Activated CD8-positive, alpha-beta T cell treated with anti-CD3 and anti-CD28 coated beads for 36 hours (primary cell): ENCODE results near the gene CHI3L1. TPM values are rescaled to one million over a fixed set of nuclear protein-coding genes. Genes with fewer than 3 reads are reported as not detected.

ENCODE experiments used
- ATAC-seq: fragments of 200-7000 bp; cut with Tn5 transposase; one replicate; pipeline ENCODE4 v1.10.0; 2021; ENCODE audit warnings: mild to moderate bottlenecking, moderate library complexity
- CTCF ChIA-PET: fragments of 350-600 bp; sonication (Branson Sonifier 250); formaldehyde crosslinking; loops from one replicate; lab custom pipeline; 2021; ENCODE audit warnings: antibody characterized with exemption; lab: Charles Lee
- POLR2A ChIA-PET: fragments of 350-600 bp; sonication (Branson Sonifier 250); formaldehyde crosslinking; loops from one replicate; lab custom pipeline; 2021; ENCODE audit warnings: antibody characterized with exemption; lab: Charles Lee
- DNase-seq: peaks from one replicate; pipeline ENCODE4 v3.0.0-alpha.2; 2020
- H3K27ac Mint-ChIP-seq: one replicate; pipeline ENCODE4 v1.8.0; 2021; ENCODE audit warnings: mild to moderate bottlenecking, mixed read lengths
- H3K27me3 Mint-ChIP-seq: one replicate; pipeline ENCODE4 v1.8.0; 2021; ENCODE audit warnings: mixed read lengths
- H3K36me3 Mint-ChIP-seq: one replicate; pipeline ENCODE4 v1.8.0; 2021; ENCODE audit warnings: low read depth, mixed read lengths
- H3K4me1 Mint-ChIP-seq: one replicate; pipeline ENCODE4 v1.8.0; 2021; ENCODE audit warnings: low read depth, mixed read lengths
- H3K4me3 Mint-ChIP-seq: one replicate; pipeline ENCODE4 v1.8.0; 2021; ENCODE audit warnings: mild to moderate bottlenecking, moderate library complexity, mixed read lengths
- H3K9me3 Mint-ChIP-seq: one replicate; pipeline ENCODE4 v1.8.0; 2021; ENCODE audit warnings: mixed read lengths
- intact Hi-C: fragments of 100-400 bp; cut with micrococcal nuclease; formaldehyde crosslinking; loops from one replicate; pipeline ENCODE4 v1.10.0; 2022
- total RNA-seq, 2 experiments: library from RNA; stranded (reverse); gene quantifications; one replicate each; pipeline ENCODE4 v1.2.3, GENCODE V29; 2021
- TF ChIP-seq, protein P1 (sequence below): fragments of 200-600 bp; IDR thresholded peaks from one replicate; pipeline ENCODE4 v1.8.0; 2022; ENCODE audit warnings: antibody characterized with exemption, mild to moderate bottlenecking

The CHI3L1 gene
- total RNA-seq, 2 experiments from 2014 or later: not detected

DNA sequence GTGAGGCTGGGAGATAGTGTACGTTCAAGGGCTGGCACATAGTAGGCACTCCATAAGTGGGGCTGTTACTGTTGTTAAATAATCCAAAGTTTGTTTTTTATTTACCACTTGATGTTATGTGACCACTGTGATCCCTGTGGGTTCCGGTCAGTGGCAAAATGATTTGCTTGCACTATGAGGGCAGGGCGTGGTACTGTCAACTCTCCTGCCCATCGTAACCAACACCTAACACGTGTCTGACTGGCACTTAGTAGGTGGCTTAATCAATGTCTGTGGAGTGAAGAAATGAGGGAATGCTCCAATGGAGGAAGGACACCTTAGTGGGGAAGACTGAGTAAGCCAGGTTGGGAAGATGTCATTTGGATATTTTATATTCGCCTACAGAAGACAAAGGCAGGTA, 44.4 kb downstream of the CHI3L1 start:
- H3K9me3 Mint-ChIP-seq: no peaks in the 10 kb centered on the region
- no peak for ATAC-seq
- no peaks in the 10 kb centered on the region for H3K36me3 Mint-ChIP-seq
- intact Hi-C loops: no loop called here
- ChIA-PET CTCF (interaction anchor here (1.0 kb wide), 1 partner anchor 30 kb away, joined by 3 read pairs; no protein-coding TSS in a partner anchor), POLR2A (no interaction called here)
- no peaks in the 10 kb centered on the region for H3K4me1 Mint-ChIP-seq
- no peak for DNase-seq
- no peak overlapping the region for H3K27ac Mint-ChIP-seq
- no peak overlapping the region for H3K4me3 Mint-ChIP-seq
- H3K27me3 Mint-ChIP-seq: peaks cover 2% of the 10 kb centered on the region
- TF ChIP-seq, protein P1, sequence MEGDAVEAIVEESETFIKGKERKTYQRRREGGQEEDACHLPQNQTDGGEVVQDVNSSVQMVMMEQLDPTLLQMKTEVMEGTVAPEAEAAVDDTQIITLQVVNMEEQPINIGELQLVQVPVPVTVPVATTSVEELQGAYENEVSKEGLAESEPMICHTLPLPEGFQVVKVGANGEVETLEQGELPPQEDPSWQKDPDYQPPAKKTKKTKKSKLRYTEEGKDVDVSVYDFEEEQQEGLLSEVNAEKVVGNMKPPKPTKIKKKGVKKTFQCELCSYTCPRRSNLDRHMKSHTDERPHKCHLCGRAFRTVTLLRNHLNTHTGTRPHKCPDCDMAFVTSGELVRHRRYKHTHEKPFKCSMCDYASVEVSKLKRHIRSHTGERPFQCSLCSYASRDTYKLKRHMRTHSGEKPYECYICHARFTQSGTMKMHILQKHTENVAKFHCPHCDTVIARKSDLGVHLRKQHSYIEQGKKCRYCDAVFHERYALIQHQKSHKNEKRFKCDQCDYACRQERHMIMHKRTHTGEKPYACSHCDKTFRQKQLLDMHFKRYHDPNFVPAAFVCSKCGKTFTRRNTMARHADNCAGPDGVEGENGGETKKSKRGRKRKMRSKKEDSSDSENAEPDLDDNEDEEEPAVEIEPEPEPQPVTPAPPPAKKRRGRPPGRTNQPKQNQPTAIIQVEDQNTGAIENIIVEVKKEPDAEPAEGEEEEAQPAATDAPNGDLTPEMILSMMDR: no peak

DNA sequence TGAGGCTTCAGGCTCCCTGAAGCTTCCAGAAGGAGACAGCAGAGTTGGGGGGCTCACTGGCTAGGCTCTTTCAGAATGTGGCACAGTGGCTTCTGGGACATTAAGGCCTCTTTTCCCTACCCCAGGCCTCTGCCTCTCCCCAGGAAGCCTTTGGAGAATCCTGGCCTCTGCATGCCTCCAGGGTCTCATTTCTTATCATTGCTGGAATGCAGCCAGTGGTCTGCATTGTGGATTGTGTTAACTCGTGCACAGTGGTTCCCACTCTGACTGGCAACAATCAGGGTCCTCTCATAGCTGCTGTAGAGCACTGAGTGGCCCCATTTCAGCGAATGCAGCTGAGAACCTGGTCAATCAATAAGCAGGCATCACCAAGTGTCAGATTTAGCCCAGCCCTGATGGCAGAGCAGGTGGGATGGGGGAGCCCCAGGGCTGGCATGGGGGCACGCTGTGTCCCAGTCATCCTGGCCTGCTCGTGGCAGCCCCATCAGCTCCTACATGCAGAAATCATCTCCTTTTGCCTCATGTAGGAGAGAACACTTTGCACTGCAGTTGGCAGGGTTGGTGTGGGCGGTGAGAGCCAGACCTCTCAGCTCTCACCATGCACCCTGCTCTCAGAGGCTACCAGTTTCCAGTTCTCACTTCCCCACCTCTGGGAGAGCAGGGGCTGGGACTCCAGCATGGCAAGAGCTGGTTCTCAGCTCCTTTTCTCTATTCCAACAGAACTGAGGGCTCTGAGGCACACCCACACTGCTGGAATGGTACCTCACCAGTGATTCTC, 45.6 kb downstream of the CHI3L1 start:
- ChIA-PET POLR2A (no interaction called here), CTCF (no interaction called here)
- intact Hi-C loops: no loop called here
- DNase-seq (no peak), ATAC-seq (no peak)
- Mint-ChIP-seq H3K27ac (no peak overlapping the region), H3K27me3 (peaks cover 4% of the 10 kb centered on the region), H3K9me3 (no peaks in the 10 kb centered on the region), H3K4me1 (no peaks in the 10 kb centered on the region), H3K36me3 (no peaks in the 10 kb centered on the region), H3K4me3 (no peak overlapping the region)
- TF ChIP-seq, protein P1: no peak

DNA sequence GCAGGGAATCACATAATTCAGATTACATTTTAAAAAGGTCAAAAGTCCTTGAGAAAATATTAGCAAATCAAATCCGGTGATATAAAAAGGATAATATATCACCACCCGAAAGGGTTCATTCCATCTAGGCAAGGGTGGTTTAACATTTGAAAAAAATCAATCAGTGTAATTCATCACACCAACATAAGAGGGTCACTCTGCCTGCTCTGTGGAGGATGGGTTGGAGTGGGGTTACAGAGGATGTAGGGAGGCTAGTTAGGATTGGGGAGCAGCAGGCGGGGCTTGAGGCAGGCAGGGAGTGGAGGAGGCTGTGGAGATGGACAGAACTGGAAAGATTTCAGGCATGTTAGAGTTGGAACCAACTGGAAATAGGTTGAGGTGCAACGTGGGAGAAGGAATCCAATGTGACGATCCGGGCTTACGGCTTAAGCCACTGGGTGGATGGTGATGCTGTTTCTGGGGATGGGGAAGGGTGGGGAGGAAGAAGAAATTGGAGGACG, 46.5 kb downstream of the CHI3L1 start:
- Mint-ChIP-seq H3K36me3 (no peaks in the 10 kb centered on the region), H3K4me3 (no peak overlapping the region), H3K9me3 (no peaks in the 10 kb centered on the region), H3K27ac (no peak overlapping the region), H3K4me1 (no peaks in the 10 kb centered on the region), H3K27me3 (peaks cover 4% of the 10 kb centered on the region)
- ATAC-seq (no peak), DNase-seq (no peak)
- TF ChIP-seq, protein P1: no peak
- ChIA-PET POLR2A (no interaction called here), CTCF (no interaction called here)
- intact Hi-C loops: no loop called here

DNA sequence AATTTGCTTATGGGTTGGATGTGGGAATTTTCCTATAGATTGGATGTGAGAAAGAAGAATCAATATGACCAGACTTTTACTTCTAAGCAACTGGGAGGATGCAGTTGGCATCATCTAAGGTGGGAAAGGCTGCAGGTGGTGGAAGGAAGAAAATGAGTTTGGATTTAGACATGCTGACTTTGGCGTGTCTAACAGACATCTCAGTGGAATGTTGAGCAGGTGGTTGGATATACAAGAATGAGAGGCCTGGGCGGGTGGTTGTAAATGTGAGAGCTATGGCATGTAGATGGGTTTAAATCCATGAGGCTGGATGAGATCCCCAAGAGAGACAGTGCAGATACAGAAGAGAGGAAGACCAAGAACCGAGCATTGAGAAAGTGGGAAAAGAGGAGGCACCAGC, 48.4 kb downstream of the CHI3L1 start:
- H3K27ac Mint-ChIP-seq: no peak overlapping the region
- TF ChIP-seq, protein P1: no peak
- no peaks in the 10 kb centered on the region for H3K36me3 Mint-ChIP-seq
- CTCF ChIA-PET: interaction anchor here (0.7 to 1.1 kb wide), 3 partner anchors 11 to 99 kb away, joined by 3 to 5 read pairs (median 4); no protein-coding TSS in a partner anchor
- H3K4me3 Mint-ChIP-seq: no peak overlapping the region
- no peaks in the 10 kb centered on the region for H3K9me3 Mint-ChIP-seq
- peaks cover 4% of the 10 kb centered on the region for H3K27me3 Mint-ChIP-seq
- DNase-seq (no peak), ATAC-seq (no peak)
- H3K4me1 Mint-ChIP-seq: no peaks in the 10 kb centered on the region
- POLR2A ChIA-PET: no interaction called here
- intact Hi-C loops: no loop called here

DNA sequence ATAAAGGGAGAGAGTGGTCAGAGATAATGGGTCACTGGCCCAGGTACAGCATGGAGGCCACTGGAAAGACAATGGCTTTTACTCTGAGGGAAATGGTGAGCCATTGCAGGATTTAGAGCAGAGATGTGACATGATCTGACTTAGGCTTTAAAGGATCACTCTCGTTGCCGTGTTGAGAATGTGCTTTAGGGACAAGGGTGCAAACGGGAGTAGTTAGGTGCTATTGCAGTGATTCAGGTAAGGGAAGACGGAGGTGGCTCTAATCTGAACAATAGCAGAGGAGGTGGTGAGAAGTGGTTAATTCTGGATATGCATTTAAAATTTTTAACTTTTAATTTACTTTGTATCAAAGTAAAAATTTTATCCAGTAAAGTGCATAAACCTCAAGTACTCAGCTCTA, 49.2 kb downstream of the CHI3L1 start:
- peaks cover 4% of the 10 kb centered on the region for H3K27me3 Mint-ChIP-seq
- intact Hi-C loops: no loop called here
- H3K4me1 Mint-ChIP-seq: no peaks in the 10 kb centered on the region
- no peak overlapping the region for H3K27ac Mint-ChIP-seq
- TF ChIP-seq, protein P1: no peak
- H3K4me3 Mint-ChIP-seq: no peak overlapping the region
- H3K9me3 Mint-ChIP-seq: no peaks in the 10 kb centered on the region
- ChIA-PET CTCF (interaction anchor here (0.7 to 0.9 kb wide), 2 partner anchors 12 to 98 kb away, joined by 3 to 4 read pairs; no protein-coding TSS in a partner anchor), POLR2A (no interaction called here)
- no peak for ATAC-seq
- no peaks in the 10 kb centered on the region for H3K36me3 Mint-ChIP-seq
- DNase-seq: no peak
